Brain microvascular endothelial cell (primary cell): ENCODE measurements around the gene ST3GAL2.

Experiments
- DNase-seq: peaks from one replicate; pipeline ENCODE4 v3.0.0-alpha.2; 2020
- H3K27ac ChIP-seq: fragments of 250-450 bp; sonication (Bioruptor Pico); 2 replicates; pipeline ENCODE4 v1.5.1; 2020; ENCODE audit warnings: mild to moderate bottlenecking, moderate library complexity
- H3K27me3 ChIP-seq: fragments of 250-450 bp; sonication (Bioruptor Pico); replicated peaks from 2 replicates; pipeline ENCODE4 v1.5.1; 2020; ENCODE audit warnings: mild to moderate bottlenecking
- H3K36me3 ChIP-seq: fragments of 250-450 bp; sonication (Bioruptor Pico); replicated peaks from 2 replicates; pipeline ENCODE4 v1.5.1; 2020; ENCODE audit warnings: mild to moderate bottlenecking
- H3K4me3 ChIP-seq: 2 replicates; pipeline ENCODE4 v1.5.1; 2011; ENCODE audit warnings: low read depth, mild to moderate bottlenecking, control low read depth, low read length, moderate library complexity
- CTCF ChIP-seq: IDR thresholded peaks from 2 replicates; pipeline ENCODE4 v1.5.1; 2011; ENCODE audit warnings: low read depth, mild to moderate bottlenecking, moderate library complexity, low read length, control low read depth, inconsistent platforms; ENCODE audit errors: missing control alignments
- in situ Hi-C: cut with HindIII; loops from 2 replicates; pipeline ENCODE4 v1.10.0; 2017; ENCODE audit warnings: low sequenced_read_pairs, low pct_ligation_motif_present

The ST3GAL2 gene

GRCh38 chr16:70430667-70431536 lies 8.0 kb downstream of the ST3GAL2 start:
- Histone ChIP-seq H3K4me3 (no peak overlapping the region), H3K27ac (peak overlapping the region; percentile 44)

GRCh38 chr16:70429888-70430666 lies 8.8 kb downstream of the ST3GAL2 start:
- Histone ChIP-seq H3K4me3 (no peak overlapping the region), H3K36me3 (peaks cover 7% of the 10 kb centered on the region), H3K27ac (peak overlapping the region; percentile 44), H3K27me3 (no peaks in the 10 kb centered on the region)
- in situ Hi-C loops, result no loop called here
- no peak for DNase-seq
- no peak for TF ChIP-seq CTCF

More at GRCh38 chr16:70430667-70431536, 8.0 kb downstream of the ST3GAL2 start:
- Histone ChIP-seq H3K36me3 (peaks cover 7% of the 10 kb centered on the region), H3K27me3 (no peaks in the 10 kb centered on the region)
- TF ChIP-seq CTCF, result no peak
- no peak for DNase-seq
- in situ Hi-C loops, result no loop called here

GRCh38 chr16:70428178-70428998 lies 10.5 kb downstream of the ST3GAL2 start:
- H3K27me3 ChIP-seq, result no peaks in the 10 kb centered on the region
- DNase-seq, result peak; percentile 90
- peaks cover 6% of the 10 kb centered on the region for H3K36me3 ChIP-seq
- peak overlapping the region; percentile 3 for H3K4me3 ChIP-seq
- peak overlapping the region; percentile 89 for H3K27ac ChIP-seq
- in situ Hi-C loops, result no loop called here
- no peak for TF ChIP-seq CTCF

- H3K27ac ChIP-seq, result peak overlapping the region; percentile 89
- in situ Hi-C loops, result no loop called here
- peaks cover 6% of the 10 kb centered on the region for H3K36me3 ChIP-seq
- no peak overlapping the region for H3K4me3 ChIP-seq
- H3K27me3 ChIP-seq, result no peaks in the 10 kb centered on the region
- no peak for TF ChIP-seq CTCF
- DNase-seq, result no peak
Observed at GRCh38 chr16:70427786-70428177, 11.1 kb downstream of the ST3GAL2 start.

- no peak overlapping the region for H3K27ac ChIP-seq
- H3K4me3 ChIP-seq, result no peak overlapping the region
- no peak for TF ChIP-seq CTCF
- H3K27me3 ChIP-seq, result no peaks in the 10 kb centered on the region
- H3K36me3 ChIP-seq, result peaks cover 16% of the 10 kb centered on the region
- DNase-seq, result no peak
- in situ Hi-C loops, result no loop called here
Observed at GRCh38 chr16:70422543-70422942, 16.4 kb downstream of the ST3GAL2 start.
